ELF-1 (cell line): ENCODE measurements around the gene EFS.
"Not testable (repeated sequence)": the region's sequence is repeated elsewhere in the genome, so short reads cannot be mapped to it uniquely, and the experiment has no call there.

Source experiments
- DNase-seq: peaks from one replicate; pipeline ENCODE4 v3.0.0-alpha.2; 2016; ENCODE audit warnings: low read depth, low spot score

The EFS gene

GRCh38 chr14:23399136-23399535 lies 34.2 kb upstream of the EFS start:
- DNase-seq: no peak

- no peak for DNase-seq
Measured at GRCh38 chr14:23398348-23398747, 33.4 kb upstream of the EFS start.

DNA sequence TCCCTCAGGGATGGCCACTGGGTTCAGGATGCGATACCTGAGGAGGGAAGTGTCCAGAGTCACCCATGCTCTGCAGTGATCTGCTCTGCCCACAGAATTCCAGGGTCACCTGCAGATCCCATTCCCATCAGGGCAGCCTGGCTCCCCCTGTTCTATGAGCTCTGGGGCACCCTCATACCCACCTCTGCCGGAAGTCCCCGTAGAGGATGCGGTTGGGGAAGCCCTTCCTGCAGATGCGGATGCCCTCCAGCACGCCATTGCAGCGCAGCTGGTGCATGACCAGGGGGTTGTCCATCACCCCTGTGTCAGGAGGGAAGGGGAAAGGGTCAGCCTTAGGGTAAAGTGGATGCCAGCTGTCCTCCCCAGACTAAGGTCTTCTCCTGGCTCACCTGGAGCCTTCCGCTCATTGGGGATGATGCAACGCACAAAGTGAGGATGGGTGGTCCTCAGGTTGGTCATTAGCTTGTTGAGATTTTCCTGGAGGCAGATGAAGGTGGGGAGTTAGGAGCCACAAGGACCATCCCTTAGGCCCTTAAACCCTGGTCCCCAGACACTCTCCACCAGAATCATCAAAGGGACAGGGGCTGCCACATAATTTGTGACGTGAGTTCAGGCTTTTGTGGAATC lies 31.9 kb upstream of the EFS start:
- DNase-seq: no peak

DNA sequence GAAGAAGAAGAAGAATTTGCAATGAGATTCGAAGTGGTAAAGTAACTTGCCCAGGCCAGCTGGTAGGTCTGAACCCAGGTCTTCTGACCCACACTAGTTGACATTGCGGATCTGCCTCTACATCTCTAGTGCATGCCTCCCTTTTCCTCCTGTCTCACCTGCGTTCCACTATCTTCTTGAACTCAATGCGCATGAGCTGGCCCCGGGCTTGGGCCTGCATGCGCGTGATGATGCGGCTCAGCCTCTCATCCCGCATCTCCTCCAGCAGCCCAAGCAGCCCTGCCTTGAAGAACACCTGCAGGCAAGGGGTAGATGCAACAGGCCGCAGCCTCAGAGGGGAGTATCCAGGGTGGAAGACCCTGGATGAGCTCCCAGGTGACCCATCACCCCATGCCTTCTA lies 31.2 kb upstream of the EFS start:
- DNase-seq: no peak

- DNase-seq: peak; percentile 14
Measured at GRCh38 chr14:23392613-23393012, 27.6 kb upstream of the EFS start.

GRCh38 chr14:23389871-23390270 lies 24.9 kb upstream of the EFS start:
- DNase-seq: not testable (repeated sequence)

- DNase-seq: no peak
Measured at GRCh38 chr14:23389396-23389795, 24.4 kb upstream of the EFS start.

DNA sequence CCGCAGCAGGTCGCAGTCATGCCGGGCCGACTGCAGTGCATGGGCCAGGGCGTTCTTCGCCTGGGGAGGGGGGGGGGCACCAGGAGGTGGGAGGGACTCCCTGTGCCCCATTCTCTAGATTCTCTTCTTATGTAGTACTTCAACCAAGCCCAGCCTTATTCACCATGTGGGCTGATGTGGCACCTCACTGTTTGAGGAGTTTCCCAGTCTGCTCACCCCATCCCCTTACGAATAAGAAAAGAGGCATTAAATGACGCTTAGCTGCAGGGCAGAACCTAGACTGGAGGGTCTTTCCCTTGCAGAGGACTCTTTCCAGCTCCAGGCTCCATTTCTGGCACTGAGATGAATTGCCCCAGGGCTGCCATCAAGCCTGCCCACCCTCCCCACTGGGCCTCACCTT lies 24.0 kb upstream of the EFS start:
- no peak for DNase-seq

DNA sequence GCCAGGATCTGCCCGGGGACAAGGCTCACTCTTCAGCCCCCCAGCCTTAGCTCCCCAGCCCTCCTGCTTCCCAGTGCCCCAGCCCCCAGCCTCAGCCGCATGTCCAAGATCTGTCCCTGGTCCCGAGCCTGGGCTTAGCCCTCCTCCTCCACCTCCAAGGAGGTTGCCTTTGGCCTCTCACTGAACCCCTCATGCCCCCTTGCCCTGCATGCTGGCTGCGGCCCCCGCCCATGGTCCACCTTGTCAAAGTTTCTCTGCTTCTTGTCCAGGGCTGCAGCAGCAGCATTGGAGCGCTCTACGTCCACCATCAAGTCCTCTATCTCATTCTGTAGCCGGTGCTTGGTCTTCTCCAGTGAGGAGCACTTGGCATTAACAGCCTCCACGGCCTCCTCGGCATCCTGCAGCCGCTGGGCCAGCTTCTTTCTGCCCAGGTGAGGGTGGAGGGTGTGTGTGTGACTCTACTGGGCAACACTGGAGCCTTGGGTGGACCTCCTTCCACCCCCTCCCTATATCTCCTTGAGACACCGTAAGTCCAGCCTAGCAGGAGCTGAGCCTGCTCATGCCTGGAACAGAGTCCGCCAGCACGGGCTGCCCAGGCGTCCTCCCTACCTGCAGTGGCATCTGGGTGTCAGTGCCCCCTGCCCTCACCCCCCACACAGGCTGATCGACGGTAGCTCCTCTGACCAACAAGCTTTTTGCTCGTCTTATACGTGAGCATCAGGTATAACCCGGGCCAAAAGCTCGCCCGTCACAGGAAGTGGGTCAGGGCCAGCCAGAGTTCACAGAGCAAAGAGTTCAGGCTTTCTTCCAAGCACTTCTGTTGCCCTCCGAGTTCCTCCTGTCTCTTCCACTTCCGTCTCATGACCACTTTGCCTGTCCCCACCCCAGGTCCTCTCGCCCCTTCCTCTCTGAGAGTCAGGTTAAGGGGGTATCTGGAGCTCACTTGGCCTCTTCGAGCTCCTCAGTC lies 23.2 kb upstream of the EFS start:
- DNase-seq: no peak

DNA sequence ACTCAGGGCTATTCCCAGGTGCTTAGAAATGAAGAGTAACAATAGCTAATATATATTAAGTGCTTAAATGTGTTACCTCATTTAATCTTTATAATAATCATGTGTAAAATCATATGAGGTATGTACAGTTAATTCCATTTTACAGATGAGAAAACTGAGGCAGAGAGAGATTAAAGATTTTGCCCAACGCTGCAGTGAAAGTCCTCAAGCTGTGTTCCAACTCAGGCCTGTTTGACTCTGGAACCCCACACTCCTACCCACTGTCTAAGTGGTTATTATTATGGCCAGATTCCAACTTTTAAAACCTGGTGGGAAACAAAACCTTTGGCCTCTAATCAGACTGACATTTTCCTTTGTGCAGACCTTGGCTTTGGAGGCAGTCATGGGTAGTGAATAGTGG lies 22.0 kb upstream of the EFS start:
- no peak for DNase-seq

- not testable (repeated sequence) for DNase-seq
Measured at GRCh38 chr14:23386266-23386657, 21.3 kb upstream of the EFS start.

DNA sequence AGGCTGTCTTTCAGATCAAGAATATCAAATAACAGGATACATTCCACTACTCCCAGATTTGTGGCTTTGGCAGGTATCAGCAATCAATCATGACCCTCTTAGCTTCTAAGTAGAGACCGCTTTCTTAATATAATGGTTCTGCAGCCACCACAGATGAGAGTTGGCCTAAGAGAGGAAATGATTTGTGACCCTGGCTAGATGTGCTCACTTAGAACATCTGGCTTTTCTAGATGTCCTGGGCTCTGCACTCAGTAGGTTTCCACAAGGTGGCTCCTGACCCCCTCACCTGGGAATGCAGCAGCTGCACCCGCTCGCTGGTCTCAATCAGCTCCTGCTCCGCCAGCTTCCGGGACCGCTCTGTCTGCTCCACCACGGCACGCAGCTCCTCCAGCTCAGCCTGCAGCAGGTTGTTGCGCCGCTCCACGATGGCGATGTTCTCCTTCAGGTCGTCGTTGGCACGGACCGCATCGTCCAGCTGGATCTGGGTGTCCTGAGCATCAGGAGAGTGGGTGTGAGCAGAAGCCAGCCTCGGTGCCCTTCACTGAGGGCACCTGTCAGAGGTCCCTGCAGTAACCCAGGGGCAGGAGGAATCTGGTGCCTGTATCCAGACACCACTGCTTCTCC lies 20.8 kb upstream of the EFS start:
- peak; percentile 21 for DNase-seq

DNA sequence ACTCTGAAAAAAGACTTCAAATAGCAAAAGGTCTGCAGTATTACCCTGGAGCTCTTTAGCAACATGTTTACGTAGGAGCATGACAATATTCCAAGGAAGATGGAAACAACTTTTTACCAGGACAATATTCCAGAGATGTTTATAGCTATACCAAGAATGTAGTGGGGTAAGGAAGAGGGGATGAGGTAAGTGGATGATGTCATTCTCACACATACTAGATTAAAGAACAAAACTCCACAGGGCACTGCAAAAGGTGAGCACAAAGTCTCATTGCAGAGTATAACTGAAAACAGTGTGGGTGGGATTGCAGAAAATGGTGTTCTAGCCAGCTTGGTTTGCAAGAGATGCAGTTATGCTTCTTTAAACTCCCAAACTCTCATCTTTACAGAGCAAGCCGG lies 20.3 kb upstream of the EFS start:
- no peak for DNase-seq

DNA sequence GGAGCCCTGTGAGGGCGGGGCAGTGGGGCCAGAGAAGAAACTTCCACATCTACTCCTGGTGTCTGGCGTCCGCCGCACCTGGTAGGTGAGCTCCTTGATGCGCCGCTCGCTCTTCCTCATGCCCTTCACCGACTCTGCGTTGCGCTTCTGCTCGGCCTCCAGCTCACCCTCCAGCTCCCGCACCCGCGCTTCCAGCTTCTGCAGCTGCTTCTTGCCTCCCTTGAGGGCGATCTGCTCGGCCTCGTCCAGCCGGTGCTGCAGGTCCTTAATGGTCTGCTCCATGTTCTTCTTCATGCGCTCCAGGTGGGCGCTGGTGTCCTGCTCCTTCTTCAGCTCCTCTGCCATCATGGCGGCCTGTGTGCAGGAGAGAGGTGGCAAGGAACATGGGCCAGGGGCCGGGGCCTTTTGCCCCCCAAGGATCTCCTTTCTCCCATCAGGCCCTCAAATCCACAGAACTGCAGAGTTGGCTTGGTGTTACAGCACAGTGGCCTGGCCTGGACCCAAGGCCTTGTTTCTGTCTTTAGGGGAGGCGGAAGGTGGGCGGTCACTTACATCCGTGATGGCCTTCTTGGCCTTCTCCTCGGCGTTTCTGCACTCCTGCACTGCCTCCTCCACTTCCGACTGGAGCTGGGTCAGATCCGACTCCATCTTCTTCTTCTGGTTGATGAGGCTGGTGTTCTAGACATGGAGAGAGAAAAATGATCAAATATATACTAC lies 19.6 kb upstream of the EFS start:
- no peak for DNase-seq

GRCh38 chr14:23382731-23383440 lies 17.9 kb upstream of the EFS start:
- DNase-seq: no peak

GRCh38 chr14:23382276-23382675 lies 17.3 kb upstream of the EFS start:
- DNase-seq: no peak

DNA sequence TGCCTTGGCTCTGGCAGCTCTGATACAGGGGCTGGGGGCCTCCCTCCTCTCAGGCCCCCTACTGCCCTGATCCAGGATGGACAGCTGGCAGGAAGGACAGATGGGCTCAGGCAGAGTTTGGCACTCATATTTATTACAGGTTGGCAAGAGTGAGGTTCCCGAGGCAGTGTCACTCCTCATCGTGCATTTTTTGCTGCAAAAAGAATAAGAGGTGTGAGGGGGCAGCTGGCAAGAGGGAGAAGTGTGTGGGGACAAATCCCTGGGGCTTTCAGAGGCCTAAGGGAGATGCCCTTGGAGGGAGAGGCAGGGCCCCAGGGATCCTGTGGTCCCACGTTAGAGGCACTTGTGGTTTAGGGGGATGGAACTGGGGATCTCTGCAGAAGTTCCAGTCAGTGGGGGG lies 16.9 kb upstream of the EFS start:
- DNase-seq: no peak

GRCh38 chr14:23380976-23381375 lies 16.0 kb upstream of the EFS start:
- DNase-seq: no peak

DNA sequence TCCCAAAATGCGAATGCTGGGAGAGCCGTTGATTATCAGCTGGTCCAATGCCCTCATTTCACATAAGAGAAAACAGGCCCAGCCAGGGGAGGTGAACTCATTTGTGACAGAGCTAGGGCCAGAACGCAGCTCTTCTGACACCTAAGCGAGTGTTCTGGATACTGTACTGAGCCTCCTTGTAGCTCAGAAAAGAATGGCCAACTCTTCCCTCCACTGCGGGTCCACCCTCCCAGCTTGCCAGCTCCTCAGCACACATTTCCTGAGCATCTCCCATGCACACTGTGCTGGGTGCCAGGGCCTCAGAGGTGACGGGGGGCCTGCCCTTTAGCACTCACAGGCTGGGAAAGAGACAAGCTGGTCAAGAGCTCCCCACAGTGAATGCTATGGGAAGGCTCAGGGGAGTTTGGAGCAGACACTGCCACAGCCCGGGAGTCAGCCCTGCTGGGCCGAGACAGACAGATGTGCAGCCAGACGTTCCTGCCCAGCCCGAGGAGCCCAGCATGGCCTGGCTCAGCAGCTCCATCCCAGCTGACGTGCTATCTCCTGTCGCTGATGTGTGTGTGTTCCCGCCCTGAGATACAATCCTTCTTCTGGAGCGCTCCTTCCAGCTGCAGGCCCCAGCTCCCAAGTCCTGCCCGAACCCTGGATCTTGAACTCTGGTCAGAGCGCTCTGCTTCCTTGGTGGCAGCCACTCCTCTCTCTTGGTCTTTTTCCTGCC lies 15.4 kb upstream of the EFS start:
- DNase-seq: no peak

DNA sequence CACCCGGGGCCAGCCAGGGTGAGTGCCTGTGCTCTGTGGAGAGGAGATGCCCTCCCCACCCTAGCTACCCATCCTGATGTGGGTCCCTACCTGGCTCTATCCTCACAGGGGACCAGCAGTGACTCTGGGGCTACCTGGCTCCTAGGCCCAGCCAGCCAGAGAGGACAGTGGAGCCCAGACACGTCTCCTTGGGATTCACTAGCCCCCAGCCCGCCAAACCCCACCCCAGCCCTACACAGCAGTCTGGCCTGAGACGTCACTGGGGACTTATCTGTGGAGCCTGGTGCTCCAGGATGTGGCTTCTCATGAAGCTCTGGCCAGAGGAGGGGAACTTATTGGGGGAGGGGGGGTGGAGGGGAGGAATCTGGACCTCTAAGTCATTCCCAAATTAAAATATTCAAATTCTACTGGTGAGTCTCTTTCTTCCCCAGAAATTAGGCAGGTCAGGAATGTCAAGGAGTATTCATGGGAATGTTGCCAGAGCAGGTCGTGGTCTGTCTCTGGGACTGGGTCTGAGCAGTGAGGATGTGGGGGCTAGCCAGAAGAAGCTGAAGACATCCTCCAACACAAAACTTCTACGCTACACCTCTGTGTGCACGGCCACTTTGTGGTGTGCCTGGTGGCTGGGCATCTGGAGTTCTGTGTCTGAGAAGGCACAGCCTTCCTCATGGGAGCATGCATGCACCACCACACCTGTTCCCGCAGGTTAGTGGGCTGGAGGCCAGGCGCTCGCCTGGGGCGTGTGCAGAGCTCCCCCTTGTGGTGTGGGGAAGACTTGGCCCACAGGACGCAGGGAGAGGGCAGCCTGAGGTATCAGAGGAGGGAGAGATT lies 14.6 kb upstream of the EFS start:
- peak; percentile 78 for DNase-seq
